ENCODE data around the gene SIAH1.
"Not testable (repeated sequence)": the region's sequence is repeated elsewhere in the genome, so short reads cannot be mapped to it uniquely, and the experiment has no call there.

Gene SIAH1, protein sequence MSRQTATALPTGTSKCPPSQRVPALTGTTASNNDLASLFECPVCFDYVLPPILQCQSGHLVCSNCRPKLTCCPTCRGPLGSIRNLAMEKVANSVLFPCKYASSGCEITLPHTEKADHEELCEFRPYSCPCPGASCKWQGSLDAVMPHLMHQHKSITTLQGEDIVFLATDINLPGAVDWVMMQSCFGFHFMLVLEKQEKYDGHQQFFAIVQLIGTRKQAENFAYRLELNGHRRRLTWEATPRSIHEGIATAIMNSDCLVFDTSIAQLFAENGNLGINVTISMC

DNA sequence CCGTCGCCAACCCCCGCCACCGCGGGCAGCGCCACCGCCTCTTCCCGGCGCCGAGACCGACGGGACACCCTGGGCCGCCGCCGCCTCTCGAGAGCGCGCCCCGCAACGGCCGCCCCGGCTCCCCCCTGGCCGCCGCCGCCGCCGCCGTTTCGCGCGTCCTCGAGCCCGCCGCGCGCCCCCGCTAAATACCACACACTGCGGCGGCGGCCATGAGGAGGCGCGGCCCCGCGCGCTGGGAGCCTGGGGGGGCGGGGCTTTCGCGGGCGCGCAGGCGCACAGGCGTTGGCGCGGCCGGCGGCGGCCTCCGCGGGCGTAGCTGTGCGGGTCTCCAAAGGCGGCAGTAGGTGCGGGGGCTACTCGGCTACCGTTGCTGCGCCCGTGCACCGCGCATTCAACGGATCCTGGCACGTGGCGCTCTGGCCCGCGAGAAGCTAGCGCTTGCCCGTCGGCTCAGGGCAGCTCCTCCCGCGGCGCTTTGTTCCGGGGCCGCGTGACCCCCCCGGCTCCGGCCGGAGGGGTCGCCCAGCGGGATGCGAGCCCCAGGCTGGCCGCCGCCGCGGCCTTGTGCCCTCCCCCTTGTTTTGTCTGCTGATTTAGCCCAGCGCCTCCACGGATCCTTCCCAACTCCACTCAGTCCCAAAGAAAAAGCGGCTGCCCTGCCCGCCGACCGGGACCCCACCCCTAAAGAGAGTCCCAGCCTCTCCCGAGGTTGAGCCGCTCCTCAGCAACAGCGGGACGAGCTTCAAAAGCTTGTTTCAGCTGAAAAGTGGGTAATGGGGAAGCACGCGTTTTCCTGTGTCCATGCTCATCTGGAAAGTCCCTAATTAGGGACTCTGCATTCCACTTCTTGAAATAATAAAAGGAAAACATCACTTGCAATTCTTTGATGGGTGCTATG is at the start of gene SIAH1:
Gene SIAH1, minus strand, starts transcription at position 161 of the 898 bp plus-strand sequence. CDS start 22,985 bp downstream, outside the sequence.
- DNase-seq (ENCODE audit: low spot score) = peak; percentile 72

DNA sequence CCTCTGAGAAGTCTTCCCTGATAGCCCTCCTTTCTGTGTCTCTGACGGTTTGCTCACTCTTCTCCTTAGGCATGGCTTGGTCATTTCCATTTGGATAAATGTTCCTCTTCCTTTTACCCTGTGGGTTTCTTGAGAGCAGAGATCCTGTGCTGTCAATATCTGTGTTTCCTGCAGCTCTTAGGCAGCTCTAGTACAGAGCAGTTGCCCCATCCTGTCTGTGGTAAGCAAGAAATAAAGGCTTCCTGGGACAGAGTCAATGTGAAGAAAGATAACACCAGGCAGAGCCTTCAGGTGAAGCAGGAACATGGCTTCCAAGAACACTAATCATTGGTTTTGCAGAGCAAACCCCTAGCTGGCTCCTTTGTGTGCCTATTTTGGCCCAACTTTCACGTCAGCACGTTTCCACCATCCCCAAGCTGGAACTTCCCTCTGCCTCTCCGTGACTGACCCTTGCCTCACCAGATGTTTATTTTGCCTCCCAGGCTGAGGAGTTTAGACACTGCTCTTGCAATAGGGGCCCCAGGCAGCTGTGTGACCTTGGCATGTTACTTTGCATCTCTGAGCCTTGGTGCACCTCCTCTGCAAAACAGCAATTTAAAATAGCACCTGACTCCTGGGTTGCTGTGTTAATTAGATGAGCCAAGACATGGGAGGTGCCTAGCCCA is 49.6 kb upstream of the SIAH1 start:
- no peak for DNase-seq (ENCODE audit: low spot score)

DNA sequence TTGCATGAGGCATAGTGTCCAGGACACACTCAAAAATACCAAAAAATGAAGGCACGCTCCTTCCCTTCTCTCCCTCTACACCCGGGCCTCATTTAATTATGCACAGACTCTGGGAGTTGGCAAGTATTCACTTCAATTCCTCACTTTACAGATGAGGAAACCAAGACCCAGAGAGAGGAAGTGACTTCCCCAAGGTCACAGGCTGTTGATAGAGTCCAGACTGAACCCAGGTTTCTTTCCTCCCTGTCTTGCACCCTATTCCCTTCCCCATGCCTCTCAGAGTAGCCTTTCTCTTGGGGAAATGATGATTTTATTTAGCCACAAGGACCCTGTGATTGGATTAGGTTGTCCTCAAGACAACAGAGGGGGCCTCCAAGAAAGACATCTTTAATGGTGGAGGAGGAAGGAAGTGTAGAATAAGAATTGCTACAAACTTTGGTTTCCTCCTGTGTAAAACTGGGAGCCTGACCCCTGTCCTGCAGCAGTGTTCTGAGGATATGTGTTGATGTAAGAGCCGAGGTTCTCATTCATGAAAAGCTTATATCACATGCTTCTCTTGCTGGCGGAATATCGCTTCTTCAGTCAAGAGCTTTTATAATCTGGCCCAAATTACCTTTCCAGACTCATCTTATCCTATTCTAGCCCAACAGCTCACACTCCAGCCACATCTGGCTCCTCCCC is 48.8 kb upstream of the SIAH1 start:
- DNase-seq (ENCODE audit: low spot score) = no peak

DNA sequence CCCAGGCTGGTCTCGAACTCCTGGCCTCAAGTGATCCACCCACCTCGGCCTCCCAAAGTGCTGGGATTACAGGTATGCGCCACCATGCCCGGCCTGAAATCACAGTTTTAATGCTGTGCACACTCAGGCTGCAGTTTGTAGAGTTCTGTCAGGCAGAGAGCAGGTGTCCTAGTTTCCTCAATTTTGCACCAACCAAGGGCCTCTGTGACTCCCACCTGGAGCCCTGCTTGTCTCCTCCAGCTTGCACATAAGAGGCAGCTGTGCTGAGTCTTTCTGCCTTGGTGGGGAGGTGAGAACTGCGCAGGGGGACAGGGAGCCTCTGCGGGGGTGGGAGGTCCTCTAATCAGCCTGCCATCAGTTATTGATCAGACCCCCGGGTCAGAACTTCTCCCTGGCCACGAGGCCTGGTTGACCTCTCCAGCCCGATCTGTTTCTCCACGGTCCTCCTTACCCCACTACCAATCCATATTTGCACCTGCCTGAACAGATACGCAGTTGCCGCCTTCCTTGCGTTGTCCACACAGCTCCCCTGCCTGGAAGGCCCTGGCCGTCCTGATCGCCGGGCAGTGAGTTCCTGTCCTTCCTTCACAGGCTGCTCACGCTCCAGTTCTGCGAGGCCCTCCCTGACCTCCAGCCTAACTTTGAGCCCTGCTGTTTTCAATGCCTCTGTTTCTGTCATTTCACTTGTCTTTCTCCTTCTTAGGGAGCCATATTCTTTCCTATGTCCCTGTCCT is 48.1 kb upstream of the SIAH1 start:
- DNase-seq (ENCODE audit: low spot score) = no peak

DNA sequence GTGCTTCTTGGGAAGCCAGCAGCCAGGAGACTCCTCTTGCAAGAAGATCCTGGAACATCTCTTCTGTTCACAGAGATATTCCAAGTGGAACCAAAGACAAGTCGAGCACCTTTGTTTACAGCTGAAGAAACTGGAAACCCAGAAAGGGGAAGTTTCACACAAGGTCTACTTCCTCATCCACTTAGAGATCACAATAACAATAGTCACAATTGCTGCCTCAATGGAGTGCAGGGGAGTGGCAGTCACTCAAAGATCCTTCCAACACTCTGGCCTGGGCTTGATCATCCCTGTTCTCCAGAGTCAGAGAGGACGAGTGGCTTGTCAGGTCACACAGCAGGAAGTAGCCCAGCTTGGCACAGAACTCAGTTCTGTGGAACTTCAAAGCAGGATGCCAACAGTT is 46.9 kb upstream of the SIAH1 start:
- DNase-seq (ENCODE audit: low spot score) = no peak

DNA sequence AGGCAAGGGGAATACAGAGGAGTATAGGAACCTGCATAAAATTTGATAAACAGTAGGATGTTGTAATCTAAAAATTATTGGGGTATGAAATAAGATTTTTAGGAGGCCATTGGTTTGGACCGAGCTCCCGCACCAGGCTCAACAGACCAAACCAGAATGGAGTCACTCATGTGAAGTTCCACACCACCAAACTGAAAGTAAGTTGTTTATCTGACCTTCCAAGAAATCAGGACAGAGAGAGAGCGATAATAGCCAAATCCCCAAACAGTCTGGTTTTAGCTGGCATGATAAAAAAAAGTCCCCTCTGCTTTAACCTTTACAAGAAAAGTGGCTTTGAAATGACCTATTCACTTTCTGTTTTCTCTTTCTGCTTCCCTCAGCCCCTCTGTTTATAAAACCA is 45.7 kb upstream of the SIAH1 start:
- no peak for DNase-seq (ENCODE audit: low spot score)

DNA sequence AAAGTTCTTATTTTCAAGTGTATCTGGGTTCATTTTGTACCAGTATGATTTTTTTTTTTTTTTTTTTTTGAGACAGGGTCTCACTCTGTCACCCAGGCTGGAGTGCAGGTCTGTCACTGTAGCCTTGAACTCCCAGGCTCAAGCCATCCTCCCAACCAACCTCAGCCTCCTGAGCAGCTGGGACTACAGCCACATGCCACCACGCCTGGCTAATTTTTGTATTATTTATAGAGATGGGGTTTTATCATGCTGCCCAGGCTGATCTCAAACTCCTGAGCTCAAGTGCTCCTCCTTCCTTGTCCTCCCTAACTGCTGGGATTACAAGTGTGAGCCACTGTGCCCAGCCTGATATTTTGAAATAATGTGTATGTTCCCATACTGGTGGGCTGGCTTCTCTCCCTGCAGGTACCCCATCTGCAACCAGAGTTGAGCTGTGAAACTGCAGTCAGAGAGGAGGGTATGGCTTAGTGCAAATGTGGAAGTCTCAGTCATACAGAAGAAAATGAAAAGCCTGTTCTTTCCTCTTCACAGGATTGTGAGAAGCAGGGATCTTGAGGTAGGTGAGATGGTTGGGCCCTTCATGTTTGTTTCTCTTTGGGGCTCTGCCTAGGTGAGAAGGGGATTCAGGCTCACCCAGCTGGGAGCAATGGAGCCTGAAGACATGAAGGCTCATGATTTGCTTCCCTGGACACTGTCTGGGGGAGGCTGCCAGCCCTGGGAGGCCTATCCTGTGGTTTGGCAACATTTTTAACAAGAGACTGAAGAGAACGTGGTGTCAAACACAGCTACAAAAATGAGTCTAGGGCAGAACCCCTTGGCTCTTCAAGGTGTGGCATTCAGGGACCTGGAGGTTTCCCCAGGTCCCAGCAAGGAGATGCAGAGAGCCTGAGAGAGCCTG is 41.3 kb upstream of the SIAH1 start:
- DNase-seq (ENCODE audit: low spot score) = no peak

DNA sequence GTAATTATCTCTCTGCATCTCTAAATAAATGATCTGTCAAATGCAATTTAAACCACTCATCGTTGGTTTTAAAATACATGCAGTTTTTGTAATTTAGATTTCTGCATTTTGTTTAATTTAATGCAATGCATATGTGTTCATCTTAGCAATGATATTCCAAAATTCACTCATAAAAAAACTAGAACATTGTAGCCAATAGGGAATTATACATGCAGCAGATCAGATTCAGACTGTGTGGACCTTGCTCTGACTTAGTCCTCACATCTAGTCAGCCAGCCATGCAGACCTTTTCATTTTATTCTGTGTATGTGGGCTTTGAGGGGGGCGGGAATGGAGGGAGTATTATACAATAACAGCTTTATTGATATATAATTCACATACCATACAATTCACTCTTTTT is 37.3 kb upstream of the SIAH1 start:
- no peak for DNase-seq (ENCODE audit: low spot score)

DNA sequence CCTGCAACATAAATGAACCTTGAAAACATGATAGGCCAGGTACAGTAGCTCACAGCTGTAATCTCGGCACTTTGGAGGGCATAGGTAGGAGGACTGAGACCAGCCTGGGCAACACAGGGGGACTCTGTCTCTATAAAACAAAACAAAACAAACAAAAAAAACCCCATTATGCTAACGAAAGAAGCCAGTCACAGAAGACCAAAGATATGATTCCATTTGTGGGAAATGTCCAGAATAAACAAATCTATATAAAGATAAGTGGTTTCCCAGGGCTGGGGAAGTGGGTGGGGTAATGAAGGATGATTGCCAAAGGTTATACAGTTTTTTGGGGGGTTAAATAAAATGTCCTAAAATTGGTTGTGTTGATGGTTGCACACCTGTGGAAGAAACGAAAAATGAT is 36.5 kb upstream of the SIAH1 start:
- DNase-seq (ENCODE audit: low spot score) = no peak

DNA sequence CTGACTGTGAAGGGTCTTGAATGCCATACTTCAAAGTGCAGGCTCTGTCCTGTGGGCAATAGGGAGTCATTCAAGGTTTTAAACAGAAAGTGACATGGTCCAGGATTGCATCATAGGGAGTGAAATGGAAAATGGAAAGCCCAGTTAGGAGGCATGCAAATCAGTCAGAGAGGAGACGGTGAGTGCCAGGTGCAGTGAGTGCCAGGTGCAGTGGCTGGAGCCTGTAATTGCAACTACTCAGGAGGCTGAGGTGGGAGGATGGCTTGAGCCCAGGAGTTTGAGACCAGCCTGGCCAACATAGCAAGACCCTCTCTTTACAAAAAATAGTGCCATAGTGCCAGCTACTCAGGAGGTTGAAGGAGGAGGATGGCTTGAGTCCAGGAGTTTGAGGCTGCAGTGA is 35.2 kb upstream of the SIAH1 start:
- DNase-seq (ENCODE audit: low spot score) = no peak

DNA sequence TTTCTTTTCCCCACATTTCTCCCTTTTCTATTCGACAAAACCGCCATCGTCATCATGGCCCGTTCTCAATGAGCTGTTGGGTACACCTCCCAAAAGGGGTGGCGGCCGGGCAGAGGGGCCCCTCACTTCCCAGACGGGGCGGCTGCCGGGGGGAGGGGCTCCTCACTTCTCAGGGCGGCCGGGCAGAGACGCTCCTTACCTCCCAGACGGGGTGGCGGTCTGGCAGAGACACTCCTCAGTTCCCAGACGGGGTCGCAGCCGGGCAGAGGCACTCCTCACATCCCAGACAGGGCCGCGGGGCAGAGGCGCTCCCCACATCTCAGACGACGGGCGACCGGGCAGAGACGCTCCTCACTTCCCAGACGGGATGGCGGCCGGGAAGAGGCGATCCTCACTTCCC is 31.4 kb upstream of the SIAH1 start:
- DNase-seq (ENCODE audit: low spot score) = not testable (repeated sequence)

DNA sequence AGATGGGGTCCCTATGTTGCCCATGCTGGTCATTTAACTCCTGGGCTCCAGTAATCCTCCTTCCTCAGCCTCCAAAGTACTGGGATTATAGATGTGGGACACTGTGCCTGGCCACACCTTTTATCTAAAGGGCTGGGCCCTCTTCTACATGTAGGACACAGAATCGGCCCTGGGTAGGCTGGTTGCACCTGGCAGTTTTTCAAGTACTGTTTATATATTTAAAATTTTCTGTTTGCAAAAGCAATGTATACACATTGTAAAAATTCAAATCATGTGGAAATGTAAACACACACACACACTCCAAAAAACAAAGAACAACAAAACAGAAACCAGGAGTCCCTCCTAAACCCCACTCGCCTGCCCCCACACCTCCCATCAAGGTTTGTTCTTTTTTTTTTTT is 28.1 kb upstream of the SIAH1 start:
- DNase-seq (ENCODE audit: low spot score) = no peak

DNA sequence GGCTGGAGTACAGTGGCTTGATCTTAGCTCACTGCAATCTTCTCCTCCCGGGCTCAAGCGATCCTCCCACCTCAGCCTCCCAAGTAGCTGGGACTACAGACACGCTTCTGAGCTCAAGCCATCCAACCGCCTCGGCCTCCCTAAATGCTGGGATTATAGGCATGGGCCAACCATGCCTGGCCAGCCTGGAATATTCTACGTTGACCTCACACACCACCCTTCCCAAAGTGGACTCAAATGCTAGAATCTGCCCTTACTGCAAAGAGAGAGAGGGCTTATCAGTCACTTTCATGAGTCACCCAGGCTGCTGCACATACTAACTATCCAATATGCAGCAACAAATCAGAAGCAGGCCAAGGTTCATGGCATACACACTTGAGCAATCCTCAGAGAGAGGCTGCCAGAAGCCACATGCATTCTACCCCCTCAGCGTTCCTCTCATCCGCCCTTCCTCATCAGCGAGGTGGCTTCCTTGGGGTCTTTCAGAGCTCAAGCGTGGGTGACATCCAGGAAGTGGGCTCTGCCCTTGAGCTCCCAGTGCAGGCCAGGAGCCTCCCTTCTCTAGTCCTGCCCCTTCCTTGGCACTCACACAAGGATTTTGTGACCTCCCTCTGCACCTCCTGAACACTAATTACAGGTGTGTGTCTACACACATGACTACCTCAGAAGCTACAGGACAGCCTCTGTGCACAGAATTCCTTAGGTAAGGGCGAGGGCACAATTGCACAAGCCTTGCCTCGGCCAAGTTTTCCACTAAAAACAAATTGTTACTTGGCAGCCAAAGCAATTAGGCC is 24.8 kb upstream of the SIAH1 start:
- no peak for DNase-seq (ENCODE audit: low spot score)

DNA sequence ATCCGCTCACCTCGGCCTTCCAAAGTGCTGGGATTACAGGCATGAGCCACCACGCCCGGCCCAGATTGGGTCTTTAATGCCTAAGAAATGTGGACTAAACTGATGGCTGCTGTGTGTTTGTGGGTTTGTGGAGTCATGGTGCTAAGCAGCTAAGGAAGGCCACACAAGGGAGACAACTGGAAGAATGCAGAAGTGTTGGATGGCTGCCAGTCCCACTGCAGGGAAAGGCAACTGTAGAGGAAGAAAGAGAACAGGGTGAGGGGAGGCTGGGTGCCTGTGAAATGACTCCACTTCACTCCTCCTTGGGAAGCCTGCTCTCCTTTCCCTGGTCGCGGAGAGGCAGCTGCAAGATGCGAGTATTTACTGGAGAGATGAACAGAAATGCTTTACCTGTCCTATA is 23.5 kb upstream of the SIAH1 start:
- DNase-seq (ENCODE audit: low spot score) = no peak

DNA sequence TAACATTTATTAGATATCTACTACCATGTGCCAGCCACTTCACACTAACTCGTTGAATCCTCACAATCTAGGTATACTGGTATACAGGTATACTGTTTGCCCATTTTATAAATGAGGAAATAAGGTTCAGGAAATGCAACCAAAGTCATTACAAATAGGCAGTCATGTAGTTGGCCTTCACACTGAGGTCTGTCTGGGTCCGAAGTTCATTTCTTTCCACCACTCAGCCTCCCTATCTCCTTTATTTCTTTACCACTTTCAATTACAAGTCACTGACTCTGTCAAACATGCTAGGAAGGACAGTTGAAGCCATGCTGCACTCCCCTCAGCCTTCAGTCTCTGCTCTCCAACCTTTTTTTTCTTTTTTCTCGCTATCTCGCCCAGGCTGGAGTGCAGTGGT is 20.7 kb upstream of the SIAH1 start:
- no peak for DNase-seq (ENCODE audit: low spot score)

DNA sequence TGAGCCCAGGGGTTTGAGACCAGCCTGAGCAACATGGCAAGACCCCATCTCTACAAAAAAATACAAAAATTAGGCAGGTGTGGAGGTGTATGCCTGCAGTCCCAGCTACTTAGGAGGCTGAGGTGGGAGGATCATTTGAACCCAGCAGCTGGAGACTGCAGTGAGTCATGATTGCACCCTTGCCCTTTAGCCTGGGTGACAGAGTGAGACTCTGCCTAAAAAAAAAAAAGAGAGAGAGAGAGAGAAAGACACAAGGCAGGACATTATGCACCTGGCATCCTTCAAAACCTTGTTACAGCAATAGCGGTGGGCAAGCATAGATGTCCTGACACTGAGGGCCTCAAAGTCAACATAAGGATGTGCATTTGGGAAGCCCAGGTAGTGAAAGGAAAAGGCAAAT is 19.9 kb upstream of the SIAH1 start:
- DNase-seq (ENCODE audit: low spot score) = no peak

DNA sequence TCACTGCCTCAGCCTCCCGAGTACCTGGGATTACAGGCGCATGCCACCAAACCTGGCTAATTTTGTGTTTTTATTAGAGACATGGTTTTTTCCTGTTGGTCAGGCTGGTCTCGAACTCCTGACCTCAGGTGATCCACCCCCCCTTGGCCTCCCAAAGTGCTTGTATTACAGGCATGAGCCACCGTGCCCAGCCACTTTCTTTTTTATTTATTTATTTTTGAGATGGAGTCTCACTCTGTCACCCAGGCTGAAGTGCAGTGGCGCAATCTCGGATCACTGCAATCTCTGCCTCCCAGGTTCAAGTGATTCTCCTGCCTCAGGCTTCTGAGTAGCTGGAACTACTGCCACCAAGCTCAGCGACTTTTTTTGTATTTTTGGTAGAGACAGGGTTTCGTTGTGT is 17.3 kb upstream of the SIAH1 start:
- DNase-seq (ENCODE audit: low spot score) = not testable (repeated sequence)

DNA sequence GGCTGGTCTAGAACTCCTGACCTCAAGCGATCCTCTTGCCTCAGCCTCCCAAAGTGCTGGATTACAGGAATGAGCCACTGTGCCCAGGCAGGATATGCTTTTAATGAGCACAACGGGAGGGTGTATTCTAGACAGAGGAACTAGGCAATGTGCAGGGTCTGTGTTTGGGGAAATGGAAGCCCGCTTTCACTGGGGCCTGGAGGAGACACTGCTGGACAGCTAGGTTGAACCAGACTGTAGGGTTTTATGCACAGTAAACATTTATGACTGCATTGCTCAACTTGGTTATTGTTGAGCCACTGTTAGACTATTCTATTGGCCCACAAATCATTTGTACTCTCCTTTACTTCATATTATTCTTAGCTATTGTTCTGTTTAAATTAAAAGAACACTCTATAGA is 10.2 kb upstream of the SIAH1 start:
- DNase-seq (ENCODE audit: low spot score) = no peak

DNA sequence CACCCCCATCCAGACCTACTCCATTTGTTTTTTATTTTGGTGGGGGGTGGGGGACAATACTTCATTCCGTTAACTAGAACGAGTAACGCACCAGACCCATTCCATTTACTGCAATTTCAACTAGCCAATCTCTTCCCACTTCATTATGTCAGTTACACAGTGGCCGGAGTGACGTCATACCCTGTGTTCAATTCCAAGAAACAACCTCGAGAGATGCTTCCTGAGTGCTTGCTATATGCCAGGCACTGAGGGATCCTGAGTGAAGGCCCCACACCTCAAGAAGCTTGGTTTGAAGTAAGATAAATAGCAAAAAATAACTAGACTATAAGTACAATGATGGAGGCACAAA is 9.1 kb upstream of the SIAH1 start:
- DNase-seq (ENCODE audit: low spot score) = no peak

Measured in kidney capillary endothelial cell (primary cell).